ENCODE measurements around the gene TRIM3.

The TRIM3 gene

GRCh38 chr11:6401464-6401863 lies 72.3 kb downstream of the TRIM3 start:
- DNase-seq (ENCODE audit: low read depth): no peak

- no peak for DNase-seq (ENCODE audit: low read depth)
Observed at GRCh38 chr11:6400431-6401345, 73.1 kb downstream of the TRIM3 start.
